HCT116 (cell line): ENCODE data around the gene PLEKHA6. TPM values are rescaled to one million over a fixed set of nuclear protein-coding genes. Genes with fewer than 3 reads are reported as not detected.

Source experiments
- ATAC-seq: fragments of 200-7000 bp; cut with Tn5 transposase; 2 replicates; pipeline ENCODE4 v1.9.1; 2020; ENCODE audit warnings: mild to moderate bottlenecking, moderate library complexity
- BruUV-seq: library from RNA; stranded (reverse); fragments of 400-500 nt; replicated peaks from 2 replicates; lab custom pipeline; 2021; lab: Mats Ljungman, UMichigan
- CTCF ChIA-PET: fragments of 300-600 bp; sonication (Branson Sonifier 250); formaldehyde crosslinking; loops from one replicate; lab custom pipeline; 2021; ENCODE audit warnings: antibody characterized with exemption; lab: Charles Lee
- POLR2A ChIA-PET: fragments of 300-600, 350-600 bp; sonication (Branson Sonifier 250); formaldehyde crosslinking; loops from one replicate; lab custom pipeline; 2021; ENCODE audit warnings: antibody characterized with exemption; lab: Charles Lee
- RAD21 ChIA-PET, 2 experiments: fragments of 300-600 bp; sonication (Branson Sonifier 250); formaldehyde crosslinking; loops; one replicate each; lab custom pipeline; 2023; ENCODE audit warnings: low total read pairs in 2 of 2; ENCODE audit not compliant: uncharacterized antibody in 2 of 2, unreplicated experiment in 2 of 2, low non-redundant PET in 1 of 2; lab: Charles Lee
- DNase-seq: peaks from one replicate; pipeline ENCODE4 v3.0.0-alpha.2; 2010; ENCODE audit warnings: low read depth, low spot score
- H2AFZ ChIP-seq: fragments of 200-600 bp; shearing (Covaris generic), sonication (generic); 2 replicates; pipeline ENCODE4 v1.6.1; 2017; ENCODE audit warnings: low read depth, mixed run types, mixed read lengths, antibody characterized with exemption, low read length; ENCODE audit not compliant: poor library complexity, severe bottlenecking
- H3K27ac ChIP-seq: 2 replicates; pipeline ENCODE4 v1.5.1; 2012; ENCODE audit warnings: low read depth, low read length
- H3K27me3 ChIP-seq: fragments of 200-600 bp; sonication (generic); 2 replicates; pipeline ENCODE4 v1.6.1; 2016; ENCODE audit warnings: mixed run types, low read length, mixed read lengths; ENCODE audit not compliant: insufficient read depth
- H3K36me3 ChIP-seq, 2 experiments: fragments of 200-500 bp in 1 of 2; fragments of 200-600 bp in 1 of 2; sonication (Bioruptor generic) in 1 of 2; sonication (generic) in 1 of 2; 2 replicates each; pipeline versions ENCODE4 v1.5.1 to v1.6.1; 2014 to 2016; ENCODE audit warnings: low read length in 2 of 2, inconsistent platforms in 1 of 2, mixed read lengths in 1 of 2, mixed run types in 1 of 2; ENCODE audit not compliant: insufficient read depth in 2 of 2, control insufficient read depth in 1 of 2
- H3K4me1 ChIP-seq, 2 experiments: fragments of 200-600 bp in 1 of 2; sonication (generic) in 1 of 2; 2 replicates each; pipeline versions ENCODE4 v1.5.1 to v1.6.1; 2012 to 2017; ENCODE audit warnings: low read length in 2 of 2, inconsistent platforms in 1 of 2, mild to moderate bottlenecking in 1 of 2, mixed read lengths in 1 of 2, mixed run types in 1 of 2, moderate library complexity in 1 of 2; ENCODE audit not compliant: insufficient read depth in 2 of 2, control insufficient read depth in 1 of 2
- H3K4me2 ChIP-seq: fragments of 200-600 bp; sonication (generic); 2 replicates; pipeline ENCODE4 v1.6.1; 2017; ENCODE audit warnings: mixed run types, low read length, mixed read lengths
- H3K4me3 ChIP-seq, 2 experiments: fragments of 200-600 bp in 1 of 2; sonication (generic) in 1 of 2; replicated peaks in 1 of 2; 2 replicates each; pipeline ENCODE4 v1.5.1; 2011 to 2016; ENCODE audit warnings: low read length in 2 of 2, control low read depth in 1 of 2, low read depth in 1 of 2, mild to moderate bottlenecking in 1 of 2, mixed read lengths in 1 of 2, mixed run types in 1 of 2
- H3K79me2 ChIP-seq: fragments of 200-600 bp; sonication (generic); 2 replicates; pipeline ENCODE4 v1.6.1; 2017; ENCODE audit warnings: mild to moderate bottlenecking, mixed run types, low read length, moderate library complexity, mixed read lengths; ENCODE audit not compliant: insufficient read depth
- H3K9ac ChIP-seq: fragments of 200-600 bp; sonication (generic); 2 replicates; pipeline ENCODE4 v1.6.1; 2016; ENCODE audit warnings: low read length, mixed read lengths
- H3K9me2 ChIP-seq: fragments of 200-600 bp; sonication (generic), shearing (Covaris generic); 2 replicates; pipeline ENCODE4 v1.6.1; 2017; ENCODE audit warnings: mixed run types, mild to moderate bottlenecking, moderate library complexity; ENCODE audit not compliant: insufficient read depth
- H3K9me3 ChIP-seq, 2 experiments: fragments of 200-500 bp in 1 of 2; fragments of 200-600 bp in 1 of 2; sonication (Bioruptor generic) in 1 of 2; sonication (generic) in 1 of 2; 2 replicates each; pipeline ENCODE4 v1.6.1; 2014 to 2017; ENCODE audit warnings: low read length in 2 of 2, mixed read lengths in 2 of 2, inconsistent platforms in 1 of 2, low read depth in 1 of 2, mild to moderate bottlenecking in 1 of 2, mixed run types in 1 of 2, moderate library complexity in 1 of 2; ENCODE audit not compliant: control insufficient read depth in 1 of 2, insufficient read depth in 1 of 2
- H4K20me1 ChIP-seq: fragments of 200-600 bp; sonication (generic), shearing (Covaris generic); 2 replicates; pipeline ENCODE4 v1.6.1; 2017; ENCODE audit warnings: mixed run types, mild to moderate bottlenecking, moderate library complexity; ENCODE audit not compliant: insufficient read depth
- CBX3 ChIP-seq: IDR thresholded peaks from 2 replicates; pipeline ENCODE4 v1.6.1; 2012; ENCODE audit warnings: low read depth
- EGR1 ChIP-seq: IDR thresholded peaks from 2 replicates; pipeline ENCODE4 v1.6.1; 2012; ENCODE audit warnings: low read depth
- FOSL1 ChIP-seq: IDR thresholded peaks from 2 replicates; pipeline ENCODE4 v1.6.1; 2012; ENCODE audit warnings: low read depth
- POLR2A ChIP-seq: IDR thresholded peaks from 2 replicates; pipeline ENCODE4 v1.7.0; 2011; ENCODE audit warnings: borderline replicate concordance; ENCODE audit not compliant: insufficient read depth, insufficient read length; ENCODE audit errors: extremely low read depth
- POLR2AphosphoS5 ChIP-seq: IDR thresholded peaks from 2 replicates; pipeline ENCODE4 v1.6.1; 2011; ENCODE audit warnings: mild to moderate bottlenecking, low read depth, low read length, moderate library complexity
- SIN3A ChIP-seq: IDR thresholded peaks from 2 replicates; pipeline ENCODE4 v1.6.1; 2012; ENCODE audit warnings: low read depth
- SP1 ChIP-seq: IDR thresholded peaks from 2 replicates; pipeline ENCODE4 v1.6.1; 2012; ENCODE audit warnings: low read depth
- YY1 ChIP-seq: IDR thresholded peaks from 2 replicates; pipeline ENCODE4 v1.6.1; 2011; ENCODE audit warnings: low read length, low read depth, moderate library complexity, mild to moderate bottlenecking; ENCODE audit not compliant: insufficient replicate concordance; ENCODE audit errors: extremely low read depth
- ZFX ChIP-seq: fragments of 450-650 bp; IDR thresholded peaks from 2 replicates; pipeline ENCODE4 v1.6.1; 2017
- ZNF274 ChIP-seq: fragments of 200-500 bp; sonication (Bioruptor generic); IDR thresholded peaks from 2 replicates; pipeline ENCODE4 v1.6.1; 2014; ENCODE audit warnings: mild to moderate bottlenecking, low read depth, low read length, inconsistent platforms
- intact Hi-C: fragments of 100-400 bp; cut with micrococcal nuclease; formaldehyde crosslinking; loops from 2 replicates; pipeline ENCODE4 v1.10.0; 2022
- total RNA-seq: library from RNA; stranded (reverse); gene quantifications from one replicate; pipeline ENCODE4 v1.2.1, GENCODE V29; 2021; ENCODE audit not compliant: unreplicated experiment
- TF ChIP-seq, protein P1 (sequence below), 3 experiments: fragments of 200-600 bp in 1 of 3; sonication (generic) in 1 of 3; IDR thresholded peaks in 2 of 3; conservative IDR thresholded peaks in 1 of 3; 2 replicates each; pipeline ENCODE4 v1.5.1; 2012 to 2017; ENCODE audit warnings: low read depth in 2 of 3, low read length in 2 of 3, antibody characterized with exemption in 1 of 3, borderline replicate concordance in 1 of 3, control low read depth in 1 of 3, mild to moderate bottlenecking in 1 of 3, mixed read lengths in 1 of 3, mixed run types in 1 of 3, moderate library complexity in 1 of 3; ENCODE audit not compliant: insufficient read depth in 1 of 3
- TF ChIP-seq, protein P2 (sequence below): IDR thresholded peaks from 2 replicates; pipeline ENCODE4 v1.6.1; 2012
- TF ChIP-seq, protein P3 (sequence below): IDR thresholded peaks from 2 replicates; pipeline ENCODE4 v1.6.1; 2012; ENCODE audit warnings: low read depth
- TF ChIP-seq, protein P4 (sequence below): IDR thresholded peaks from 2 replicates; pipeline ENCODE4 v1.6.1; 2012

Gene PLEKHA6
- total RNA-seq, 1 experiment from 2014 or later, result 13.1 TPM

DNA sequence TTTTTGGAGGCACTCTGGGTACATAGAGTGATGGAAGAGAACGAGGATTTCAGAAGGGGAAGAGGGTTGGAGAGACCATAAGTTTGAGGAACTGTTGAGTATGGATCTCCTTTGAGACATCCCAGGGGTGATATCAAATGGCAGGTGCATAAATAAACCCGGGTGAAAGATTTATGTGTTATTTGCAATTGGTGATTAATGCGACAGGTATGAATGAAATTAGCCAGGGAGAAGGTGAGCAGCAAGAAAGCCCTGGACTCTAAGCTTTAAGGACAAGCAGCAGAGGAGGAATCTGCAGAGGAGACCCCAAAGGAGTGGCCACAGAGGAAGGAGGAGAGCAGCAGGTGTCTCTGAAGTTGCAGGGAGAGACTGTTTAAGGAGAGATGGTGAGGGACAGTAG, 184.8 kb downstream of the PLEKHA6 start:
- ChIA-PET CTCF (interaction anchor here (0.9 kb wide), 1 partner anchor 31 kb away, joined by 3 read pairs; no protein-coding TSS in a partner anchor), RAD21 (no interaction called here), POLR2A (no interaction called here)
- Histone ChIP-seq H3K9ac (no peak overlapping the region), H3K4me1 (peaks cover 10 to 68% of the 10 kb centered on the region in 2 experiments; a peak in 3 of 4 replicates), H3K79me2 (no peaks in the 10 kb centered on the region), H3K27me3 (no peaks in the 10 kb centered on the region), H3K9me2 (no peaks in the 10 kb centered on the region), H3K36me3 (no peaks in the 10 kb centered on the region), H4K20me1 (no peaks in the 10 kb centered on the region), H3K4me2 (peak overlapping the region; percentile 47), H3K4me3 (no peak overlapping the region), H3K9me3 (peaks cover 0 to 8% of the 10 kb centered on the region in 2 experiments; a peak in 1 of 4 replicates), H2AFZ (no peak overlapping the region), H3K27ac (no peak overlapping the region)
- no peak for TF ChIP-seq POLR2AphosphoS5
- TF ChIP-seq FOSL1, result peak; percentile 33; the same call in 1 of the 2 replicates
- TF ChIP-seq, protein P1, sequence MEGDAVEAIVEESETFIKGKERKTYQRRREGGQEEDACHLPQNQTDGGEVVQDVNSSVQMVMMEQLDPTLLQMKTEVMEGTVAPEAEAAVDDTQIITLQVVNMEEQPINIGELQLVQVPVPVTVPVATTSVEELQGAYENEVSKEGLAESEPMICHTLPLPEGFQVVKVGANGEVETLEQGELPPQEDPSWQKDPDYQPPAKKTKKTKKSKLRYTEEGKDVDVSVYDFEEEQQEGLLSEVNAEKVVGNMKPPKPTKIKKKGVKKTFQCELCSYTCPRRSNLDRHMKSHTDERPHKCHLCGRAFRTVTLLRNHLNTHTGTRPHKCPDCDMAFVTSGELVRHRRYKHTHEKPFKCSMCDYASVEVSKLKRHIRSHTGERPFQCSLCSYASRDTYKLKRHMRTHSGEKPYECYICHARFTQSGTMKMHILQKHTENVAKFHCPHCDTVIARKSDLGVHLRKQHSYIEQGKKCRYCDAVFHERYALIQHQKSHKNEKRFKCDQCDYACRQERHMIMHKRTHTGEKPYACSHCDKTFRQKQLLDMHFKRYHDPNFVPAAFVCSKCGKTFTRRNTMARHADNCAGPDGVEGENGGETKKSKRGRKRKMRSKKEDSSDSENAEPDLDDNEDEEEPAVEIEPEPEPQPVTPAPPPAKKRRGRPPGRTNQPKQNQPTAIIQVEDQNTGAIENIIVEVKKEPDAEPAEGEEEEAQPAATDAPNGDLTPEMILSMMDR (IDR thresholded peaks at IDR 0.05 in 2 of 3, conservative IDR thresholded peaks at IDR 0.05 in 1 of 3; ENCODE audit: borderline replicate concordance in 1 of 3, insufficient read depth in 1 of 3, low read depth in 2 of 3, low read length in 2 of 3), result no peak
- no TSS peak for BruUV-seq
- intact Hi-C loops, result no loop called here
- no peak for DNase-seq
- no peak for ATAC-seq

DNA sequence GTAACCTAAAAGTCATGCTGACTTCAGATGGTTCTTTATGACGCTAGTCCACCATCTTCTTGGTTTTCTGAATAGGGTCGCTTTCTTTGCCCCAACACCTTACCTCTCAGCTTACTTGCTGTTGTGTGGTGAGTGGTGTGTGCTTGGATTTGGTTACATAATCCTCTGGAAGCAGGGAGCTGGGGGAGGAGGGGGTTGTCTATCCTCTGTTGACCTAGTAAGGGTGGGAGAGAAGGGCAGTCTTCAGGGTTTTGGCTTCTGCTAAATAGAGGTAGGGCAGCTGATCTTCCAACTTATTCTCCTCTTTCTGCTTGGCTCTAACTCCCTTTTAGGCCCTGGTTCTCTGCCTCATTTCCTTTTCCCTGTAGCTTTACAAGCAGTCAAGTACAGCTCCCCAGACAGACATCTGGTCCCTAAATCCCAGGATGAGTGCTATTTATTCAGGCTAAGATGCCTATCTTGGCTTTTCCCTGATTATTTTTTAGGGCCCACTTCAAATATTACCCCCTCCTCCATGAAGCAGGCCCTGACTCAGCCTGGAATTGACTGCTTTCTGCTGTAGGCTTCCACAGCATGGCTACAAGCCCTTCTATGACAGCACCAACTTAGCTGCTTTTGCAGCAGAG, 187.2 kb downstream of the PLEKHA6 start:
- H3K4me2 ChIP-seq, result peak overlapping the region; percentile 53
- ChIA-PET POLR2A (no interaction called here), CTCF (interaction anchor here (1.3 to 3.2 kb wide), 2 partner anchors 10 to 19 kb away, joined by 4 to 15 read pairs; no protein-coding TSS in a partner anchor), RAD21 (no interaction called here)
- no peak for ATAC-seq
- H3K36me3 ChIP-seq, result no peaks in the 10 kb centered on the region
- no peaks in the 10 kb centered on the region for H4K20me1 ChIP-seq
- no peak overlapping the region; the same call in 1 of the 2 replicates for H3K27ac ChIP-seq
- intact Hi-C loops, result no loop called here
- BruUV-seq, result no TSS peak
- H3K27me3 ChIP-seq, result no peaks in the 10 kb centered on the region
- no peaks in the 10 kb centered on the region for H3K79me2 ChIP-seq
- H3K4me1 ChIP-seq, result peaks cover 10 to 66% of the 10 kb centered on the region in 2 experiments; a peak in 3 of 4 replicates
- no peaks in the 10 kb centered on the region for H3K9me2 ChIP-seq
- peaks cover 4 to 13% of the 10 kb centered on the region in 2 experiments; a peak in 1 of 4 replicates for H3K9me3 ChIP-seq
- DNase-seq, result no peak
- peak overlapping the region; percentile 10; the same call in 1 of the 2 replicates for H3K9ac ChIP-seq
- no peak overlapping the region for H3K4me3 ChIP-seq
- peak overlapping the region; percentile 24 for H2AFZ ChIP-seq
- TF ChIP-seq SP1 (no peak), ZFX (no peak; the same call in 1 of the 2 replicates), YY1 (no peak), POLR2A (no peak), POLR2AphosphoS5 (no peak), EGR1 (no peak), SIN3A (no peak), CBX3 (no peak), ZNF274 (no peak)
- TF ChIP-seq, protein P2, sequence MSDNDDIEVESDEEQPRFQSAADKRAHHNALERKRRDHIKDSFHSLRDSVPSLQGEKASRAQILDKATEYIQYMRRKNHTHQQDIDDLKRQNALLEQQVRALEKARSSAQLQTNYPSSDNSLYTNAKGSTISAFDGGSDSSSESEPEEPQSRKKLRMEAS, result no peak
- TF ChIP-seq, protein P3, sequence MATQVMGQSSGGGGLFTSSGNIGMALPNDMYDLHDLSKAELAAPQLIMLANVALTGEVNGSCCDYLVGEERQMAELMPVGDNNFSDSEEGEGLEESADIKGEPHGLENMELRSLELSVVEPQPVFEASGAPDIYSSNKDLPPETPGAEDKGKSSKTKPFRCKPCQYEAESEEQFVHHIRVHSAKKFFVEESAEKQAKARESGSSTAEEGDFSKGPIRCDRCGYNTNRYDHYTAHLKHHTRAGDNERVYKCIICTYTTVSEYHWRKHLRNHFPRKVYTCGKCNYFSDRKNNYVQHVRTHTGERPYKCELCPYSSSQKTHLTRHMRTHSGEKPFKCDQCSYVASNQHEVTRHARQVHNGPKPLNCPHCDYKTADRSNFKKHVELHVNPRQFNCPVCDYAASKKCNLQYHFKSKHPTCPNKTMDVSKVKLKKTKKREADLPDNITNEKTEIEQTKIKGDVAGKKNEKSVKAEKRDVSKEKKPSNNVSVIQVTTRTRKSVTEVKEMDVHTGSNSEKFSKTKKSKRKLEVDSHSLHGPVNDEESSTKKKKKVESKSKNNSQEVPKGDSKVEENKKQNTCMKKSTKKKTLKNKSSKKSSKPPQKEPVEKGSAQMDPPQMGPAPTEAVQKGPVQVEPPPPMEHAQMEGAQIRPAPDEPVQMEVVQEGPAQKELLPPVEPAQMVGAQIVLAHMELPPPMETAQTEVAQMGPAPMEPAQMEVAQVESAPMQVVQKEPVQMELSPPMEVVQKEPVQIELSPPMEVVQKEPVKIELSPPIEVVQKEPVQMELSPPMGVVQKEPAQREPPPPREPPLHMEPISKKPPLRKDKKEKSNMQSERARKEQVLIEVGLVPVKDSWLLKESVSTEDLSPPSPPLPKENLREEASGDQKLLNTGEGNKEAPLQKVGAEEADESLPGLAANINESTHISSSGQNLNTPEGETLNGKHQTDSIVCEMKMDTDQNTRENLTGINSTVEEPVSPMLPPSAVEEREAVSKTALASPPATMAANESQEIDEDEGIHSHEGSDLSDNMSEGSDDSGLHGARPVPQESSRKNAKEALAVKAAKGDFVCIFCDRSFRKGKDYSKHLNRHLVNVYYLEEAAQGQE, result no peak
- TF ChIP-seq, protein P4, sequence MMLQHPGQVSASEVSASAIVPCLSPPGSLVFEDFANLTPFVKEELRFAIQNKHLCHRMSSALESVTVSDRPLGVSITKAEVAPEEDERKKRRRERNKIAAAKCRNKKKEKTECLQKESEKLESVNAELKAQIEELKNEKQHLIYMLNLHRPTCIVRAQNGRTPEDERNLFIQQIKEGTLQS, result no peak
